Endothelial cell of umbilical vein (primary cell): ENCODE results near the gene LAMB1. TPM values are rescaled to one million over a fixed set of nuclear protein-coding genes. Genes with fewer than 3 reads are reported as not detected.

ENCODE experiments used
- BruUV-seq: library from RNA; stranded (reverse); fragments of 400-500 nt; replicated peaks from 2 replicates; lab custom pipeline; 2021; lab: Mats Ljungman, UMichigan
- CTCF ChIA-PET: fragments of 300-600, 350-600 bp; sonication (Branson Sonifier 250); formaldehyde crosslinking; loops from one replicate; lab custom pipeline; 2021; ENCODE audit warnings: antibody characterized with exemption, inconsistent platforms; lab: Charles Lee
- POLR2A ChIA-PET: fragments of 300-600, 350-600 bp; sonication (Branson Sonifier 250); formaldehyde crosslinking; loops from one replicate; lab custom pipeline; 2021; ENCODE audit warnings: antibody characterized with exemption, inconsistent platforms; lab: Charles Lee
- DNase-seq: peaks from one replicate; pipeline ENCODE4 v3.0.0-alpha.2; 2011; ENCODE audit warnings: low read depth, low spot score
- FAIRE-seq: peaks from 2 replicates; lab custom pipeline; 2011; peaks lifted over from hg19 to GRCh38; lab: Jason Lieb, UNC
- H2AFZ ChIP-seq: 2 replicates; pipeline ENCODE4 v1.6.0; 2012; ENCODE audit warnings: low read depth, low read length, control low read depth, inconsistent platforms
- H3K27ac ChIP-seq: 2 replicates; pipeline ENCODE4 v1.5.1; 2011; ENCODE audit warnings: low read depth, mild to moderate bottlenecking, control low read depth, low read length, moderate library complexity; ENCODE audit not compliant: insufficient read depth
- H3K27me3 ChIP-seq, 2 experiments: 2 replicates each; pipeline versions ENCODE4 v1.6.0 to v1.6.1; 2011; ENCODE audit warnings: low read length in 2 of 2, mixed read lengths in 1 of 2; ENCODE audit not compliant: control insufficient read depth in 2 of 2, insufficient read depth in 2 of 2
- H3K36me3 ChIP-seq, 2 experiments: 2 replicates in 1 of 2; 3 replicates in 1 of 2; pipeline ENCODE4 v1.5.1; 2011; ENCODE audit warnings: low read length in 2 of 2, mild to moderate bottlenecking in 1 of 2, moderate library complexity in 1 of 2; ENCODE audit not compliant: control insufficient read depth in 2 of 2, insufficient read depth in 2 of 2; ENCODE audit errors: extremely low read depth in 1 of 2
- H3K4me1 ChIP-seq: 3 replicates; pipeline ENCODE4 v1.5.1; 2011; ENCODE audit warnings: mild to moderate bottlenecking, low read length; ENCODE audit not compliant: control insufficient read depth, insufficient read depth; ENCODE audit errors: extremely low read depth
- H3K4me2 ChIP-seq: 2 replicates; pipeline ENCODE4 v1.6.1; 2011; ENCODE audit warnings: low read length, control low read depth, mixed read lengths; ENCODE audit not compliant: insufficient read depth
- H3K4me3 ChIP-seq, 3 experiments: fragments of 200-600 bp in 1 of 3; sonication (generic), shearing (Covaris generic) in 1 of 3; replicated peaks in 1 of 3; 2 replicates each; pipeline ENCODE4 v1.5.1; 2011 to 2016; ENCODE audit warnings: control low read depth in 3 of 3, low read length in 3 of 3, mild to moderate bottlenecking in 2 of 3, inconsistent platforms in 1 of 3, low read depth in 1 of 3, moderate library complexity in 1 of 3; ENCODE audit not compliant: insufficient read depth in 1 of 3
- H3K79me2 ChIP-seq: 2 replicates; pipeline ENCODE4 v1.6.0; 2012; ENCODE audit warnings: low read length, inconsistent platforms; ENCODE audit not compliant: control insufficient read depth, insufficient read depth
- H3K9ac ChIP-seq: replicated peaks from 2 replicates; pipeline ENCODE3; 2011; ENCODE audit warnings: low read length, control low read depth; ENCODE audit not compliant: insufficient read depth; ENCODE audit errors: extremely low read depth
- H3K9me1 ChIP-seq: replicated peaks from 3 replicates; pipeline ENCODE4 v1.6.0; 2011; ENCODE audit warnings: mild to moderate bottlenecking, low read length; ENCODE audit not compliant: control insufficient read depth, insufficient read depth; ENCODE audit errors: extremely low read depth
- H3K9me3 ChIP-seq: replicated peaks from 2 replicates; pipeline ENCODE4 v1.5.1; 2012; ENCODE audit warnings: low read length, inconsistent platforms; ENCODE audit not compliant: control insufficient read depth, insufficient read depth
- H4K20me1 ChIP-seq: replicated peaks from 2 replicates; pipeline ENCODE3; 2011; ENCODE audit warnings: mild to moderate bottlenecking, low read length; ENCODE audit not compliant: control insufficient read depth, insufficient read depth; ENCODE audit errors: extremely low read depth
- EZH2 ChIP-seq: IDR thresholded peaks from 2 replicates; pipeline ENCODE4 v1.6.1; 2012; ENCODE audit warnings: borderline replicate concordance, low read depth, mild to moderate bottlenecking, moderate library complexity, low read length, inconsistent platforms; ENCODE audit not compliant: severe bottlenecking
- FOS ChIP-seq: IDR thresholded peaks from 2 replicates; pipeline ENCODE4 v1.6.1; 2011; ENCODE audit warnings: mild to moderate bottlenecking, low read length, moderate library complexity, borderline replicate concordance; ENCODE audit not compliant: insufficient read depth
- GATA2 ChIP-seq: IDR thresholded peaks from 2 replicates; pipeline ENCODE4 v1.7.0; 2011; ENCODE audit warnings: low read depth, mild to moderate bottlenecking, moderate library complexity, mixed read lengths, low read length; ENCODE audit not compliant: insufficient read length, insufficient read depth
- JUN ChIP-seq: IDR thresholded peaks from 2 replicates; pipeline ENCODE4 v1.6.1; 2011; ENCODE audit warnings: borderline replicate concordance, low read depth; ENCODE audit not compliant: insufficient read length, insufficient read depth
- MYC ChIP-seq: IDR thresholded peaks from one replicate; pipeline ENCODE4 v1.6.1; 2011; ENCODE audit warnings: mild to moderate bottlenecking, low read depth, low read length
- POLR2A ChIP-seq: IDR thresholded peaks from 2 replicates; pipeline ENCODE4 v1.6.1; 2012; ENCODE audit warnings: low read depth, mild to moderate bottlenecking, control low read depth, low read length
- POLR2AphosphoS5 ChIP-seq: IDR thresholded peaks from 2 replicates; pipeline ENCODE4 v1.6.1; 2012; ENCODE audit warnings: low read depth, mild to moderate bottlenecking, control low read depth, low read length, moderate library complexity; ENCODE audit not compliant: insufficient read depth
- dilution Hi-C: fragments of 300-500 bp; cut with MboI; formaldehyde crosslinking; loops from one replicate; pipeline ENCODE4 v1.15.0; 2019; ENCODE audit warnings: low sequenced_read_pairs; ENCODE audit not compliant: extremely low pct_ligation_motif_present
- intact Hi-C: fragments of 100-400 bp; cut with micrococcal nuclease; formaldehyde crosslinking; loops from one replicate; pipeline ENCODE4 v1.10.0; 2022
- polyA plus RNA-seq, 4 experiments: library from polyadenylated mRNA; depleted of rRNA in 3 of 4; stranded (reverse) in 3 of 4; unstranded in 1 of 4; fragments of >200 nt; gene quantifications; 2 replicates each; pipeline versions ENCODE4 v1.2.1 to v1.2.3, GENCODE V29; 2011 to 2012; ENCODE audit warnings: missing spikeins in 1 of 4
- total RNA-seq: library from RNA; stranded (reverse); gene quantifications from 2 replicates; pipeline ENCODE4 v1.2.3, GENCODE V29; 2021
- TF ChIP-seq, protein P1 (sequence below), 2 donors: IDR thresholded peaks; 1 replicate in 1 of 2; 2 replicates in 1 of 2; pipeline ENCODE4 v1.5.1; 2011; ENCODE audit warnings: low read length in 2 of 2, mild to moderate bottlenecking in 2 of 2, moderate library complexity in 2 of 2, control low read depth in 1 of 2, inconsistent platforms in 1 of 2, low read depth in 1 of 2; ENCODE audit not compliant: insufficient read depth in 1 of 2; ENCODE audit errors: extremely low read depth in 1 of 2
- TF ChIP-seq, protein P2 (sequence below): IDR thresholded peaks from 2 replicates; pipeline ENCODE4 v1.6.1; 2011; ENCODE audit not compliant: insufficient read depth, insufficient read length

Gene LAMB1
- total and polyA plus RNA-seq, 2 donors (not counting 3 experiments of a cell fraction or from before 2014, with no cell fraction given): 588 to 703 TPM

DNA sequence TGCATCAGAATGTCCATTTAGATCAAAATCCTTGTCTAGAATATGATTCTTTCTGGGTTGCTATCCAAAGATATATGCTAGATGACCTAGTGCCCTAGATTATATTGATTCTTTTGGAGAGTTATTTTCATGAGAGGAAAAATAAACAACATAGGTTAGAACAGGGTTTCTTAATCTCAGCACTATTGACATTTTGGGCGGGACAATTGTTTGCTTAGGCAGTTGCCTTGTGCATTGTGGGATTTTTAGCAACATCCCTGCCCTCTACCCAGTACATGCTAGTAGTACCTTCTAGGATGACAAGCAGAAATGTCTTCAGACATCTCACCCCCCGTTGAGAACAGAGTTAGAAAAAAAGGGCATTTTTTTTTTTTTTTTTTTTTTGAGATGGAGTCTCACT is 25.1 kb upstream of the LAMB1 start:
- POLR2A ChIA-PET: no interaction called here

More for the DNA sequence above, 25.1 kb upstream of the LAMB1 start:
- no peaks in the 10 kb centered on the region for H3K9me3 ChIP-seq
- TF ChIP-seq MYC (no peak), POLR2A (no peak), POLR2AphosphoS5 (no peak), GATA2 (no peak), FOS (no peak), JUN (no peak), EZH2 (no peak)
- TF ChIP-seq, protein P1, sequence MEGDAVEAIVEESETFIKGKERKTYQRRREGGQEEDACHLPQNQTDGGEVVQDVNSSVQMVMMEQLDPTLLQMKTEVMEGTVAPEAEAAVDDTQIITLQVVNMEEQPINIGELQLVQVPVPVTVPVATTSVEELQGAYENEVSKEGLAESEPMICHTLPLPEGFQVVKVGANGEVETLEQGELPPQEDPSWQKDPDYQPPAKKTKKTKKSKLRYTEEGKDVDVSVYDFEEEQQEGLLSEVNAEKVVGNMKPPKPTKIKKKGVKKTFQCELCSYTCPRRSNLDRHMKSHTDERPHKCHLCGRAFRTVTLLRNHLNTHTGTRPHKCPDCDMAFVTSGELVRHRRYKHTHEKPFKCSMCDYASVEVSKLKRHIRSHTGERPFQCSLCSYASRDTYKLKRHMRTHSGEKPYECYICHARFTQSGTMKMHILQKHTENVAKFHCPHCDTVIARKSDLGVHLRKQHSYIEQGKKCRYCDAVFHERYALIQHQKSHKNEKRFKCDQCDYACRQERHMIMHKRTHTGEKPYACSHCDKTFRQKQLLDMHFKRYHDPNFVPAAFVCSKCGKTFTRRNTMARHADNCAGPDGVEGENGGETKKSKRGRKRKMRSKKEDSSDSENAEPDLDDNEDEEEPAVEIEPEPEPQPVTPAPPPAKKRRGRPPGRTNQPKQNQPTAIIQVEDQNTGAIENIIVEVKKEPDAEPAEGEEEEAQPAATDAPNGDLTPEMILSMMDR (IDR thresholded peaks at IDR 0.05; ENCODE audit: extremely low read depth in 1 of 2, insufficient read depth in 1 of 2, low read depth in 1 of 2, low read length in 2 of 2): no peak
- TF ChIP-seq, protein P2, sequence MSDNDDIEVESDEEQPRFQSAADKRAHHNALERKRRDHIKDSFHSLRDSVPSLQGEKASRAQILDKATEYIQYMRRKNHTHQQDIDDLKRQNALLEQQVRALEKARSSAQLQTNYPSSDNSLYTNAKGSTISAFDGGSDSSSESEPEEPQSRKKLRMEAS: no peak
- H3K79me2 ChIP-seq: no peaks in the 10 kb centered on the region
- no TSS peak for BruUV-seq
- H3K4me1 ChIP-seq: peaks cover 16% of the 10 kb centered on the region
- no peak overlapping the region for H3K27ac ChIP-seq
- H3K4me3 ChIP-seq: no peak overlapping the region
- H3K9ac ChIP-seq: no peak overlapping the region
- H3K36me3 ChIP-seq: no peaks in the 10 kb centered on the region
- CTCF ChIA-PET: no interaction called here
- no peaks in the 10 kb centered on the region for H3K9me1 ChIP-seq
- no peak for DNase-seq
- intact Hi-C loops (no loop called here), dilution Hi-C loops (no loop called here)
- no peak overlapping the region for H2AFZ ChIP-seq
- no peak overlapping the region for H3K4me2 ChIP-seq
- no peaks in the 10 kb centered on the region for H4K20me1 ChIP-seq
- H3K27me3 ChIP-seq: no peaks in the 10 kb centered on the region
- no peak for FAIRE-seq
